Hepatocyte (in vitro differentiated cells): ENCODE data around the gene LRP1B.

Experiments
- EZH2phosphoT487 ChIP-seq: fragments of 200-600 bp; sonication (generic); IDR thresholded peaks from one replicate; pipeline ENCODE4 v1.6.1; 2018; ENCODE audit warnings: antibody characterized with exemption, mild to moderate bottlenecking, low read depth, moderate library complexity; ENCODE audit not compliant: unreplicated experiment, severe bottlenecking
- TF ChIP-seq, protein P1 (sequence below): fragments of 200-600 bp; sonication (generic); IDR thresholded peaks from 2 replicates; pipeline ENCODE4 v1.5.1; 2016; ENCODE audit warnings: antibody characterized with exemption, mild to moderate bottlenecking; ENCODE audit not compliant: poor library complexity

DNA sequence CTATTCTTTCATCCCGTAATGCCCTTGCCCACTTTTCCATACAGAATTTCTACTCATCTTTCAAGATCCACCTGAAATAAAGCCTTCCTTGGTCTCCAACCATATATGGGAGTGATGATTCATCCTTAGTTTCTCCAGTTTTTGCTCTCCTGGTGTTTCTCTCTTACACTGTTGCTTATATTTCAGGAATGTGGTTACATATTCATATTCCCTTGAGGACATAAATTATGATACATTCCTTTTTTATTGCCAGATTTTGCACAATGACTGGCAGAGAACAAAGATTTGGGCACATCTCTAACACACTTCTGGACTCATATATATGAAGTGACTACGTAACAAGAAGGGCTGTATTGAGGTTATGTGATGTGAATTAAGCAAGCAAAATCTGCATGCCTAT is 1777.3 kb downstream of the LRP1B start:
- TF ChIP-seq, protein P1, sequence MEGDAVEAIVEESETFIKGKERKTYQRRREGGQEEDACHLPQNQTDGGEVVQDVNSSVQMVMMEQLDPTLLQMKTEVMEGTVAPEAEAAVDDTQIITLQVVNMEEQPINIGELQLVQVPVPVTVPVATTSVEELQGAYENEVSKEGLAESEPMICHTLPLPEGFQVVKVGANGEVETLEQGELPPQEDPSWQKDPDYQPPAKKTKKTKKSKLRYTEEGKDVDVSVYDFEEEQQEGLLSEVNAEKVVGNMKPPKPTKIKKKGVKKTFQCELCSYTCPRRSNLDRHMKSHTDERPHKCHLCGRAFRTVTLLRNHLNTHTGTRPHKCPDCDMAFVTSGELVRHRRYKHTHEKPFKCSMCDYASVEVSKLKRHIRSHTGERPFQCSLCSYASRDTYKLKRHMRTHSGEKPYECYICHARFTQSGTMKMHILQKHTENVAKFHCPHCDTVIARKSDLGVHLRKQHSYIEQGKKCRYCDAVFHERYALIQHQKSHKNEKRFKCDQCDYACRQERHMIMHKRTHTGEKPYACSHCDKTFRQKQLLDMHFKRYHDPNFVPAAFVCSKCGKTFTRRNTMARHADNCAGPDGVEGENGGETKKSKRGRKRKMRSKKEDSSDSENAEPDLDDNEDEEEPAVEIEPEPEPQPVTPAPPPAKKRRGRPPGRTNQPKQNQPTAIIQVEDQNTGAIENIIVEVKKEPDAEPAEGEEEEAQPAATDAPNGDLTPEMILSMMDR: no peak
- TF ChIP-seq EZH2phosphoT487: no peak
